Measurements from ENCODE around the gene ZNRF3.

GRCh38 chr22:29012952-29013351 lies 129.6 kb downstream of the ZNRF3 start:
- TF ChIP-seq TAF1 (IDR thresholded peaks at IDR 0.05; ENCODE audit: borderline replicate concordance, insufficient read depth, low read length) = no peak
- no peak for TF ChIP-seq POLR2AphosphoS5 (IDR thresholded peaks at IDR 0.05; ENCODE audit: low read depth, low read length)
- TF ChIP-seq REST (IDR thresholded peaks at IDR 0.05; ENCODE audit: insufficient read depth in 1 of 2, low read depth in 2 of 2, low read length in 2 of 2) = no peak
- no peak for TF ChIP-seq SIN3A (IDR thresholded peaks at IDR 0.05; ENCODE audit: borderline replicate concordance, insufficient read depth, low read length)

Data from PFSK-1 (cell line).